GM18868 (cell line): ENCODE results near the gene NCK2.
A peak's percentile ranks its signal among the peaks of the same experiment; 100 is the strongest.
"Not testable (repeated sequence)": the region's sequence is repeated elsewhere in the genome, so short reads cannot be mapped to it uniquely, and the experiment has no call there.

Experiments
- ATAC-seq: cut with Tn5 transposase; IDR thresholded peaks from one replicate; pipeline ENCODE4 v1.9.1; 2021; ENCODE audit warnings: mild to moderate bottlenecking, moderate library complexity; ENCODE audit not compliant: unreplicated experiment

The NCK2 gene

DNA sequence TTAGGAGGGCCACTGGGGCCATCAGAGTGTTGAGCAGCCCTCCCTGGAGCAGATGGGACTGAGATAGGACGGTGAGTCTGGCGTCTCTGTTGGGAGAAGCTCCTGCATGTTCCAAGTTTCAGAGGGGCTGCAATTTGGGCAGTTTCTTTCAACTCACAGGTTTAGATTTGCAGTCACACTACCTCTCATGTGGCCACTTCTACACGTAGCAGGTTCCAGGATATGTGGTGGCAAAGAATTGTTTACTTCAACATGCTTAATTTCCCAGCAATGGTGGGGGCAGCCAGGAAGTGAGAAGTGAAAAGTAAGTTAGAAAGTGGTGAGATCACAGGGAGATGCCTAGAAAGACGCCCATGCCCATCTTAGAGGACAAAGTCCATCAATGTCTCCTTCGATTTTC, 9.3 kb downstream of the NCK2 start:
- peak; percentile 48 for ATAC-seq

DNA sequence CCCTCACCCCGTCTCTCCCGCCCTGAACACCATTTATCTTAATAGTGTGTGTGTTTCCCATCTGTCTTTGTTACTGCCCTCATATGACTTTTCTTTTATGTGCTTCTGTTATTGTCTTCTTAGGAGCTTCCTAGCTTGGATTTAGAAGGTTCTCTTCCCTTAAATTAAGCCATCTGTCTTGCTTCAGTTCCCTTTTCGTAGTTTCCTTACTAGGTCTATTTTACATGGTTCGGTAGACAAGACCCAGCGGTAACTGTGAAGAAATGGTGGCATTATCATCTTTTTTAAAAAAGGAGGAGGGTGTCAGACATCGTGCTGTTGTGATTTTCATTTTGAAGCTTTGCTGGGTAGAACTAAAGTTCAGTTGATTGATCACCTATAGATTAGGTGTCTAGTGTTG, 10.3 kb downstream of the NCK2 start:
- ATAC-seq, result peak; percentile 45

DNA sequence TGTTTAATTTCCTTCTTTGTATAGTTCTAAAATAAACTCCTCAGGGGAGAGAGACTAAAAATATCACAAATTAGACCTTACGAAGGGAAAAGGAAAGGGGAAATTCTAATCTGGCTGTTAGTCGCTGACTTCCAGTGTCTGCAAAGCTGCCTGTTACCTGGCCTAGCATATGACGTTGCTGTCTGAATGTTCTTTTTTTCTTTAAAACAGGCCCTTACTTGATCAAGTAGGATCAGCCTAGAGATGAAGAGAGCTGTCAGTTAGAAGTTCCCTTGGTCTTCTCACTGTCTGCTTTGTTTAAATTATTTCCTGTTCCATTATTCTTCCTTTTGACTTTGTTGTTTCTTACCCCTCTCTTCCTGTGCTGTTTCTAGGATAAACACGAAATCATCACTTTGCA, 11.2 kb downstream of the NCK2 start:
- ATAC-seq, result no peak

DNA sequence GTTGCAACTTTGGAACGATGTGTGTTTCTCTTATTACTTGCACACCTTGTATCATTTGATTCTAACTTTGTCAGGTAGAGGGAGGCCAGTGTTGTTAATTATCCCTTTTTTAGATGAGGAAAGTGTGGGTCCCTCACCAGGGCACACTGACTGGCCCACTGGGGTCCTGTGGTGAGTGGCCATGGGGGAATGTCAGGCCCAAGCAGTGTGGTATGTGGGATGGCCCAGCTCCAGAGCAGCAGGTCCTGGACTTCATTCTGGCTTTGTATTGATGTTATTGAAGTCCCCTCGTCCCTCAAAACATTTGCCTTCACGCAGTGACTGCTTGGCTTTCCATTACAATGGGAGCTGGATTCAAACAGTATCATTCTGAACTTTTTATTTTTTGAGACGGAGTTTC, 11.7 kb downstream of the NCK2 start:
- ATAC-seq, result no peak

DNA sequence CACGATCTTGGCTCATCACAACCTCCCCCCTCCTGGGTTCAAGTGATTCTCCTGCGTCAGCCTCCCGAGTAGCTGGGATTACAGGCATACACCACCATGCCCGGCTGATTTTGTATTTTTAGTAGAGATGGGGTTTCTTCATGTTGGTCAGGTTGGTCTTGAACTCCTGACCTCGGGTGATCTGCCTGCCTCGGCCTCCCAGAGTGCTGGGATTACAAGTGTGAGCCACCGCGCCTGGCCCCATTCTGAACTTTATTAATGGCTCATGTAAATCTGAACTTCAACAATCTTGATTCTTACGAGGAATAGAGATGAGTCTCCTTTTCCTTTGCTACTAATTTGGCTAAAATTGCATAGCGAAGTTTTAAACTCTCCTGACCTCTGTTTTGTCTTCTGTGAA, 12.2 kb downstream of the NCK2 start:
- peak; percentile 25 for ATAC-seq

DNA sequence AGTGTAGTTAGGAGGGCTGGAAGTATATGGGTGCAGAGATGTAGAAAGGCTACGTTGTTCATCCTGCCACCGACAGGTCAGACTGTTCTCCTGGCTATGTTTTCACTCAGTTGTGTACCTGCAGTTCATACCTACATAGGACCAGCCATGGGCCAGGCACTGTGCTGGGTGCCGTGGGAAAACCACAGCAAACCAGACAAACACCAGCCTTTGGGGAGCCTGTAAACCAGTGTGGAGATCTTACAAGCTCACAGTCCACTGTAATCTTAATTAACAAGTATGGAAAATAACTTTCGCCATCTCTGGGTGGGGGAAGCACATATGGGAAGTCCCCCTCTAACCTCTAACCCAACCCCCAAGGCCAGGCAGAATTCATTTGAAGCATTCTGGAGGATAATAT, 12.7 kb downstream of the NCK2 start:
- ATAC-seq, result peak; percentile 37

DNA sequence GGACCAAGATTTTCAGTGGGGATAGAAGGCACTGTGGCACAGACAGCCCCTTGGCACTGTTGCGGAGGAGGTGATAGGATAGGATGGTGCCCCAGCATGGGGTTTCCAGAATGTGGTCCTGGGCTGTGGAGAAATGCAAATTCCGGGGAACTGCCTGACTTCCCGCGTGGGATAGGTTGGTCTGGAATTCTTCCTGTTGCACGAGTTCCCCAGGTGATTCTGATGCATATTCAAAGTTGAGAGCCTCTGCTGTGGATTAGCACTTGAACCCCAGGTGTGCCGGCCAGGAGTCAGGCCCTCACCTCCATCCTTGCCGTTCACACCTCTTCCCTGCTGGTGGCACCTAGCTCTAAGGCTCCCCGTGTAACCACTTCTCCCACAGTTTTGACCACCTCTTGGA, 15.5 kb downstream of the NCK2 start:
- ATAC-seq, result no peak

DNA sequence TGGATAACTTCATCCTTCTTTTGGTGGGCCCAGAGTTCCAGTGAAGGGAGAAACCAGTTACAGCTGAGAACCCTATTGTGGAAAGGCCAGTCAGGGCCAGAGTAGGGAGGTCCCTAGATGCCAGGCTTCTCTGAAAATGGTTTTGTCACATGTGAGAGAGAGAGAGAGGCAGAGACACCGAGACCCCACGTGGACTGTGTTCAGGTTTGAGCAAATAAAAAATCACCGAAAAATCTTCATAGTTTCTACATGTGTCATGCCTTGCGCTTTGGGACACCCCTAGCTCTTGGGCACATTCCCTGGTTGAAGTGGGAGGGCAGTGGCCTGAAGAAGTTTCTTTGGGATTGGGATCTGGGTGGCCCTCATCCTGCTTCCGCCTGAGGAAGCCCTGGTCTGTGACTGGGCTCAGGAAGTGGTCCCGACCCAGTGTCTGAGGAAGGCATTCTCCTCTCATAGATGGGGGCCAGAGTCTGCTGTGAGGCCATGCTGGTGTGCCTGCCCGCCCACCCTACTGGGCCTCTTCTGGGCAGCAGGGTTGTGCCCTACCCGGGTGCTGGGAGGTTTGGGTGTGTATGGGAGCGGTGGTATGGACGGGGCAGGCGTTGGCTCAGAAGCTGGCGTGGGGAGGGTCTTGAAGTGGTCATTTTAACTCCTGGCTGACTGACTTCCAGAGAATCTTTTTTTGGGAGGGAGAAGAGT, 16.1 kb downstream of the NCK2 start:
- no peak for ATAC-seq

DNA sequence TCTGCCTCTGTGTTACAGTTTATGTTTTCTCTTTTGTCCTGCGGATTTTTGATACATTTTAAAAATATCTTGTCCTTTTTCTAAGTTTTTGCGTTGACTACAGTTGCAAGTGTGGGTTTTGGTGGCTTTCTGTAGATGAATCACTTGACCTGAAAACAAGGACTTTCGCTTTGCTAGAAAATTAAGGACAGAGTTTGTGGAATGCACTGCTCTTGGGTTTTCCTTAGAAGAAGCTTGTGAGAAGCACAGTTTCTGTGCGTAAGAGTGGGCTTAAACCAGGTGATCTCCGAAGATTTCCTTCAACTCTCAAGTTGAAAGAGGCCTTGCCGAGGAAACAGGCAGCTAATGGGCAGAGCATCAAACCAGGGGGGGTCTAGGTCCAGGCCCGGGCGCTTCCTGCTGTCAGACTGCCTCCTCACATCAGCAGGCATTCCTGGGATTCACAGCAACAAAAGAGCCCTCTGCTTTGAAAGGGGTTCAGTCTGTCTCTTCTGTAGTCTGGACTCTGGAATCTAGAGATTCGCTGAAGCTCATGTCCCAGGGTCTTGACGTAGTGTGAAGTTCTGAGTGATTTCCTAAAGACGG, 17.3 kb downstream of the NCK2 start:
- no peak for ATAC-seq

DNA sequence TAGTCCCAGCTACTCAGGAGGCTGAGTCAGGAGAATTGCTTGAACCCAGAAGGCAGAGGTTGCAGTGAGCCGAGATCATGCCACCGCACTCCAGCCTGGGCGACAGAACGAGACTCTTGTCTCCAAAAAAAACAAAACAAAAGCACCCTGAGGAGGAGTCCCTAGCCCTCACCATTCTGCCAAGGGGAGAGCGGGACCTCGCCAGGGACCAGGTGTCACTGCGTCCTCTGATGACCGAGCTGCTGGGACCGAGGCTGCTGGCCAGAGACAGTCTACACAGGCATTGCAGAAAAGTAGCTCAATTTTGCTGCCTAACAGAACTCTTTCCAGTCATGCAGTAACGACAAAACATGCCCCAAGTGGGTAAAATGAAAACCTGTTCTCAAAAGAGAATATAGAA, 18.4 kb downstream of the NCK2 start:
- no peak for ATAC-seq

DNA sequence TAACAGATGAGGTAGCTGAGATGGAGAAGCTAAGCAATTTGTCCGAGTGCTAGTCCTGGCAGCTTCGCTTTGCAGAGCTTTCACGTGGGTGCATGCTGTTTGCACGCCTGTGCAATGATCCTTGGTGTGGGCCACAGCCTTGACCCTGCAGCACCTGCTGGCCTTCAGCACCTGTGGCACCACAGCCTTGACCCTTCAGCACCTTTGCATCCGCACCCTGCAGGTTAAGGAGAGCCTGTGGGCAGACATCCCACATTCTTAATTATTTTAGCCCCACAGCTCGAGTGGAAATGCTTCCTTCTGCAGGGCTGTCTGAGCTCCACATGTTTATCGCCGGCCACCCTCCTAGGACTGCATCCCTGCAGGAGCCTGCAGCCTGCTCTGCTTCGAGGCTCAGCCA, 19.3 kb downstream of the NCK2 start:
- ATAC-seq, result no peak

DNA sequence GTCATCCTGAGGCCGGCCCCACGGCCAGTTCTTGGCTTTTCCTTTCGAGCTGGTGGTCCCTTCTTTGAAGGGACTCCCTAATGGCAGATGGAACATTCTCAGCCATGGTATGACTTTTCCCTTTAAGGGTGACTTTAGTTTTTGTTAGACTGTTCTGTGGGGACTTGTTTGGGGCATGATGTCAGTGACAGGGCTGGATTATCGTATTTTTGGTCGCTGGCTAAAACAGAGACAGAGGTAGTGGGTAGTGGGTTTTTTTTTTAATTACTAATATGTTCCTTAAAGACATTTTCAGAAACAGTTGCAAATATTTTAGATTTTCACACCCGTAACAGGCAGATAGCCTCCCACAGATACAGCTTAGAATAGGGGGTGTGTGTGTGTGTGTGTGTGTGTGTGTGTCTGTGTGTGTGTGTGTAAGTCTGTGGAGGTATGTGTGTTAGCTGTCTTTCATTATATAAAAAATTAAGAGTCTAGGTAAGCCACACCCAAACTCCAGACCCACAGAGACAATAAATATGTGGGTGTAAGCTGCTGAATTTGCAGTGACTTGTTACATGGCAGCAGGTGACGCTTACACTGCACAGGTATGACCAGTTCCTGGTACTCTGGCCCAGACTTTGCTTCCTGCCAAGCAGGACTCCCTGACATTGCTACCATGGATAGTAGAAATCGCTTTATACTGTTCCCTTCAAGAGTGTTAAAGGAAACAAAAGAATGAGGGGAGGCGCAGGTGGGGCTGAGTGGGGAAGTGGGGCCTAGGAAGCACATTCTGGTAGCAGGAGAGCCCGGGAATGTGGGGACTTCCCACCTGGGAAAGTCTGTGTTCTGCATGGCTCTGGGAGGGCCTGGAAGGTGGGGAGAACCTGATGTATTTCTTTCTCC, 20.9 kb downstream of the NCK2 start:
- no peak for ATAC-seq

DNA sequence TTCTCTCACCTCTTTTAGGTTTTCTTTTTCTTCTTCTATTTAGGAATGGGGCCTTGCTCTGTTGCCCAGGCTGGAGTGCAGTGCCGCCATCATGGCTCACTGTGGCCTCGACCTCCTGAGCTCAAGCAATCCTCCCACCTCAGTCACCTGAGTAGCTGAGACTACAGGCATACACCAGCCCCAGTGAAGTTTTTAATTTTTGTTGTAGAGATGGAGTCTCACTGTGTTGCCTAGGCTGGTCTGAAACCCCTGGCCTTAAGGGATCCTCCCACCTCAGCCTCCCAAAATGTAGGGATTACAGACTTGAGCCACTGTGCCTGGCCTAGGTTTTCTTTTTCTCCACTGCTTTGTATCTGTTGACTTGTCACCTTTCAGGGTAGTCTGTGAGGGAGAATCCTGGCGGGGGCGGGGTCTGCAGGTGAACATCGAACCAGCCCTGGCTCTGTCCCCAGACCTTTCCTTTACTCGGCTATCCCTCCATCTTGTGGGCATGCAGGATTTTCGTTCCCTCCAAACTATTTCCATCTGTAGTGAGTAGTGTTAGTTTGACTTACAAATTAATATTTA, 21.7 kb downstream of the NCK2 start:
- no peak for ATAC-seq

DNA sequence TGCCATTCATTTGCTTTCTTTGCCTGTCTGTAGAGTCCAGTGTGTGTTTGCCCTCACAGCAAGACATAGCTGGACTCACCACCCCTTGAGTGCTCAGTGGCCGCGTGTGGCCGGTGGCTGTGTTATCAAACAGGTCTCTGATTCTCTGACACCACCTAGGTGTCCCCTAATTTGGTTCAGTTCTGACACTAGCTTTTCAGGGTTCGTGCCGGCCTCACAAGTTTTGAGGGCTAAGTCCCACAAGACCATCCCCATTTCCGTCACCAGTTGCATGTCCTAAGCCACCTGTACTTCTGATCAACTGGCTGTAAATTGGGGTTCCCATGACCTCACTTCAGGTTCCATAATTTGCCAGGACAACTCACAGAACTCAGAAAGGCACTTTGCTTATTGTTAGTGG, 23.5 kb downstream of the NCK2 start:
- ATAC-seq, result no peak

DNA sequence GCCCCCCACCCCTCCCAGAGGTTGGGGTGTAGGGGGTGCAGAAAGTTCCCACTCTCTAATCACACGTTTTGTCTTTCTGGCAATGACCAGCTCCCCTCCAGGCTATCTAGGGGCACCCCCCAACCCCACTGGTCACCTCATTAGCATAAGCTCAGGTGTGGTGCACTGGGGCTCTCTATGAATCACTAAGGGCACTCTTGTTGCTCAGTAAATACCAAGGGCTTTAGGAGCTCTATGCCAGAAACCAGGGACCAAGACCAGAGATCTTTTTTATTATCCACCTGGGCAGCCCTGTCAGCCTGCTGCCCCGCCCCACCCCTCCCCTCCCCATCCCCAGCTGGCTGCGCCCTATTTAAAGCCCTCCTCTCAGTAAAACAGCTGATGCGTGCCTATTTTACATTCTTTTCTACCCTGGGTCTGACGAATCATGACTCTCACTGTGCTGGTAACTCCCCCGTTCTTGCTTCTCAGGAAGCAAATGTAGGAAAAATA, 24.3 kb downstream of the NCK2 start:
- peak; percentile 65 for ATAC-seq

DNA sequence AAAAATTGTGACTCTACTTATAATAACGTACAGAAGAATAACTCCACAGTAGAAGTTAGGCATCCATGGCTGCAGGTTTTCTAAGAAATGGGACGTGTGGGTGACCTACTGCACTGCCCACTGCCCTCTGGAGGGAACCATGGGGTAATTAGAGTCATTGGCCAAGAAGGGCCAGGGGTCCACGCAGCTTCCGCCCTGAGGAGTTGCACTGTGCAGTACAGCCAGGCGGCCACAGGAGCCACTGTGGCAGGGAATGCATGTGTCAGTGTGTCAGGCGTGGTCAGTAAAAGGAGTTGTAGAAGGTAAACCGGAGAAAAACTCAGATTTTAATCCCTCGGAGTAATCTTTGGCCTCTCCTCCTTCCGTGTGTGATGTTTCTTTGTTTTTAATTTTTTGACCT, 24.8 kb downstream of the NCK2 start:
- ATAC-seq, result peak; percentile 39

DNA sequence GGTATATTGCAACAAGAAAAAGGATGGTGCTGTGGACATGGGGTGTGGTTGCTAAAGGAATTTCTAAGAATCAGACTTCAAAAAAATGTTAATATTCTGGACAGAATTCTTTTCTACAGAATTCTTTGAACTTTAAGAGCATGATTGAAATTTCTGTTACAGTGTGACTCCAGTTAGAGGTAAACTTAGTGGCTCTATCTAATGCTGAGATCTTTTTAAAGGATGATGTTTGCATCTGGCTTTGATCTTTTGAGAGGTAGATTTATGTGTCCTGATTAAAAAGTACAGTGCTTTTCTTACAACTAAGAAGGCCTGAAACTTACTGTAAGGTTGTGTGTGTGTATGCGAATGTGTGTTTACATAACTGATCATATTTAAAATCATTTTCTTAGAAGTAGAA, 25.4 kb downstream of the NCK2 start:
- ATAC-seq, result no peak

DNA sequence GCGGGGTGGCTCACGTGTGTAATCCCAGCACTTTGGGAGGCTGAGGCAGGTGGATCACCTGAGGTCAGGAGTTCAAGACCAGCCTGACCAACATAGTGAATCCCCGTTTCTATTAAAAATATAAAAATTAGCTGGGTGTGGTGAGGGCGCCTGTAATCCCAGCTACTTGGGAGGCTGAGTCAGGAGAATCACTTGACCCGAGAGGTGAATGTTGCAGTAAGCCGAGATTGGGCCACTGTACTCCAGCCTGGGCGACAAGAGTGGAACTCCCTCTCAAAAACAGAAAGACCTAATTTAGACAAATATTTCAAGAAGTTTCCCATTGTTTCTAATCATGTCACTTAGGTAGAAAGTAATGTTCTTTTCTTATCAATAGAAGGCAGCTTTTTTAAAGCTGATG, 26.6 kb downstream of the NCK2 start:
- ATAC-seq, result not testable (repeated sequence)

DNA sequence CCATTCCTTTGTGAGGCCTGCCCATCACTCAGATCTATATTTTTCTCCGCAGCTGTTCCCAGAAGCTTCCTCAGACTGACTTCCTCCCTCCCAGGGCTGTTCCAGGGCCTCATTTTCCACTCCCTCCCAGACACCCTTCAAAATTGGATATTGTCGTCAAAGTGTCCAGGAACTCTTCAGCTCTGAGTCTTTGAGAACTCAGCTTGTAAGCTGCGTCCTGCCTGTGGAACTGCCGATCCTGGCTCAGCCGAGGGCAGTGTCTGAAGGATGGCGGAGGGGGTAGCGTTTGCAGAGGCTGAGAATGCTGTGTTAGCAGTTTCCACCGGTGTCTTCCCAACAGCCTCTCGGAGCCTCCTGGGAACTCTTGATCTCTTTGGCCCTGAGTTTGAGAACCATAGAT, 27.1 kb downstream of the NCK2 start:
- no peak for ATAC-seq

DNA sequence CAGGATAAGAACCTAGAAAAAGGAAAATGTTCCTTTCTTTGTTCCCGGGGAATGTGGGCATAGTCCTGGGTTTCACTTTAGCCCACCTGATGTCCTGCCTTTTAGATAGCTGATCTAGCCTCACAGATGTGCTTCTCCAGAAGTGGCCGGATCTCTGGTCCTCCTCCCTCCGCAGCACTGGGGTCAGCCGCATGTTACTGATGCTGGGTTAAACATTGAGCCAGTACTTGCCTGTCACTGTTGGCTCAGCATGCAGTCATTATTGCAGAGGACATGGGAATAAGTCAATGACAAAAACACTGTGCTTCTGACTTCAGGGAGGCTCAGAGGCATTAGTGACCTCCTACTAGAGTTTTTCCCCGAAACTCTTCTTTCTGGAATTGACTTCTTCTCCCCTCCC, 27.6 kb downstream of the NCK2 start:
- no peak for ATAC-seq

DNA sequence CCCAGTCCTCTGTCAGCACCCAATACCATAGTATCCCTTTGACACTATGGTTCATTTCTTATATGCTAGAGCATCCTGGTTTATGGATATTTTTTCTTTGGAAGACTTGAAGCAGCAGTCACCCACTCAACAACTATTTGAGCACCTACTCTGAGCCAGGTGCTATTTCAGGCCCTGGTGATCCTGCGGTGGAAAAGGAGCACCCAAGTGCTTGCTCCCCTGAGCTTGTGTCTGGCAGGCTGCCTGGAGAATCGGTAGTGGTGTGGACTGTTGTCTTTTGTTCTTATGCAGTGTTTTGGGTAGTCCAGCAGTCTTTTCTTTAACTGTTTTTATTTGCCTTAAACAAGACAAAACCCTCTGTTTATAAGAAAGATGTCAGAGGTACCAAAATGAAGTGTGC, 28.9 kb downstream of the NCK2 start:
- no peak for ATAC-seq
